ENCODE measurements around the gene DNMBP.
"Not testable (repeated sequence)": the region's sequence is repeated elsewhere in the genome, so short reads cannot be mapped to it uniquely, and the experiment has no call there.

Gene DNMBP

DNA sequence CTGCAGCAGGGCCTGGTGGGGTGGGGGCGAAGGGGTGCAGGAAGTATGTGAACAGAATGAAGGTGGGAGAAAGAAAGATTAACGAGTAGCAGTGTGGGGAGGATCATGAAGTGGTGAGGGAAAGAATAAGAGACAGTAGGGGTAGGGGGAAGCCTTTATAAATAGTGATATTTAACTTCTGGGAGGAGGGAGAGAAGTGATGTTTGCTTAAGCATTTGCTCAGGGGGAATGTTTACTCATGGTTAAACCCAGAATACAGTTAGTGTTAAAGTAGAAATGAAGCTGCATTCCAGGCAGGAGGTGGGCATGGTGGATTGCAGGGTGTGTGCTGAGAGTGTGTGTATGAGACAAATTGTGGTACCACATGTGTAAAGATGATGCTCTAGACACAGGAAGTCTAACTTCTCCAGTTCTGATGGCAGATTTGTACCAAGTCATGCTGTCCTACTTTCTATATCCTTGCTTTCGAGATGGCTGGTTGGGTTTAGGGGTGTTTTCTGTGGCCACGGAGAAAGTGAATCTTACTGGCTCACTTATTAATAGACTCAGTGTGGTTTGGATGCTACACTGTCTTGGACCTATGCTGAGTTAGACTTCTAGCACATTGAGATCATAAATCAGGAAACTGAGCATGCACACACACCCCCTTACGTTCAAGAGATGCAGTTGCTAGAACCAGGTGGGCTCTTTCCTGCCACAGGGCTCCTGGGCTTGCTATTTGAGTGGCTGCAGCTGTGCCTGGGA, 10.6 kb upstream of the DNMBP start:
- no peak for DNase-seq (ENCODE audit: low read depth in 2 of 2)

DNA sequence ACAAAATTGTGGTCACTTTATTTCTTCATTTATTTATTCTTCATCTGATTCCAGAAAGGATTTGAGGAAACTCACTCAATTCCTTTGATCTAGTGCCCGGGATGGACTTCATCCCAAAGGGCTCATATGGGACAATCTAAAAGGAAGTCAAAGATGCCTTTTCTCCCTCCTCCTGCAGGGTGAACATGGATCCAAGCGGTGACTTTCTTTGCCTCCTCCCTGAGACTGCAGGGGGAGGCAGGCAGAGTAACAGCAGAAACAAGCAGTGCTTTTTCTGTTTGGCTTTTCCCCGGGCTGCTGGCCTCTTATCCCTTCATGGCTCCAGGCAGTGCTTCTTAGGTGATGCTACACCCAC, 10.0 kb upstream of the DNMBP start:
- DNase-seq (ENCODE audit: low read depth in 2 of 2): no peak

DNA sequence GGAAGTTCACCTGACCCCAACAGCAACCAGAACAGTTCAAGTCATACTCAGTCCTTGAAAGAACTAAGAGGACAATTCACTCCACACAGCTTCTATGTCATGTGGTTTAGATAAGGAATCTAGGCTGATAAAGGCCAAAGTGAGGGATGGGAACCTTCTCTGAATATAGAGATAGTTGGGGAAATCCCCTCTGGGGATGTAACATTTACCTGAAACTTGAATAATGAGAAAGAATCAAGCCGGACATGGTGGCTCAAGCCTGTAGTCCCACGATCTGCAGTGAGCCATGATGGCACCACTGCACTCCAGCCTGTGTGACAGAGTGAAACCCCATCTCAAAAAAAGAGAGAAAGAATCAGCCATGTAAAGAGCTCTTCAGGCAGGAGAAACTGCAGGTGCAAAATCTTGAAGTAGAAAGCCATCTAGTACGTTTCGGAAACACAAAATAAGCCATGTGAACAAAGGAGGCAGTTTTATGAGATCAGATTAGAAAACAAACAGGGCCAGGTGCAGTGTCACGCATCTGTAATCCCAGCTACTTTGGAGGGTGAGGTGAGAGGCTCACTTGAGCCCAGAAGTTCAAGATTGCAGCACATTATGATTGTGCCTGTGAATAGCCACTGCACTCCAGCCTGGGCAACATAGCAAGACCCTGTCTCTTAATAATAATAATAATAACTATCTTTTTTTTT, 4.5 kb upstream of the DNMBP start:
- no peak for DNase-seq (ENCODE audit: low read depth in 2 of 2)

DNA sequence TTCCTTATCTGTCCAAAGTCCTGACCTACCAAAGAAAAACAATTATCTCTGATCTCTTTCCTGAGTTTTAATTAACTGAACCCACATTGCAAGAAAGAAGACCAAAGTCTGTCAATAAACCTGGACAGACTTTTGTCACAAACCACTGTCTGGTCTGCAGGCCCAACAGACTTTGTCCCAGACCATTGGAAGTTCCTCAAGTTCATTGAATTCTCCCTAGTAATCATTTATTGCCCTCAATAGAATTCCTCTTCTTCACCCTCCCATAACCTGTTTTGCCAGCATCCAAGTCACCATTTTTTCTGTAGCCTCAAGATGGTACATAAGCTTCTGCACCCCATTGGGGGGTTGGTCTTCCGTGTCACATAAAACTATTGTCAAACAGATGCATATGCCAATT, 3.9 kb upstream of the DNMBP start:
- DNase-seq (ENCODE audit: low read depth in 2 of 2): no peak

GRCh38 chr10:100011906-100012305, 2.2 kb upstream of the DNMBP start:
- DNase-seq (ENCODE audit: low read depth in 2 of 2): not testable (repeated sequence)

DNA sequence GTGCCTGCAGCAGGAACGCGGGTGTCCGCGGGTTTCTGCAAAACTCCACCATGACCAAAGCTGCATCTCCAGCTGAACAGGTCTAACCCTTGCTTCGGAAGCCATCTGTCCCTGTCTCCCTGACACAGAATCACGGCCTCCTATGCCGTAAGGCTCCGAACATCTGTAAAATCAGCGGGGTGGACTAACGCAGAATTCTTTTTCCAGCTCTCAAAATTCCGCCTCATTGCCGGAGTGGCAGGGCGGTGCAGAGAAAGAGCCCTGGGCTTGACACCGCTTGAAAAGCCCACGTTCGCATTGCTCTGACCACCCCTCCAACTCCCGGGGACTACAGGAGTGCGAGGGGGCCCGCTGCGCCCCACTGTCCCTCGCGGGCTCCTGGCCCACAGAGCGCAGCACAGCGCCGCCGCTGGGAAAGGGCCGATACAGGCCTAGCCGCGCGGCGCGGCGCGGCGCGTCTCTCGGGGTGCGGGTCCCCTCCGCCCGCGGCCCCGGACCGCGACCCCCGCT, 409 bp downstream of the DNMBP start:
- DNase-seq (ENCODE audit: low read depth in 2 of 2): peak in 1 of 2 donors; percentile 38

DNA sequence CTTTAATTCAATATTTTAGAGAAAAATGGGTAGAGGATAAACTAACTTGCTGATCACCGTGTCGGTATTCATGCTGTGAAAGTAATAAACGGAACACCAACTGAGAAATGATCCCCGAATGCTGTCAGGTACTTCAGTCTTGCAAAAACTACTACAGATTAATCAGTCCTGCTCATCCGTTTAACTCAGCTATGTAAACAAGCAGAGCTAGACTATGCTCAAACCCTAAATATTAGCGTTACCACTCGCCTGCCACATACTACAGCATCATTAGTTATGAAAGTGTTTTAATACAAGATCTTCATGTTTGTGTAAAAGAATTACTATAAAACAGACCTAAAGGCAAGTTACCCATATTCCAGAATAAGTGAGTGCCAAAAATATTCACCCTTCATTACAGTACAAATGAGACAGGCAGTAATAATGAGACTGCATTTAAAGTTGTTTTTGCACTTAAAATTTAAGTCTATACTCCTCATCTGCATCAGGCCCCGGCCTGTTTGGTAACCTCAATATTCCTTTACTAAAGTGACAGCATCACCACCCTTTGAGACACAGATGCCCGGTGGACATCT, 952 bp downstream of the DNMBP start:
- no peak for DNase-seq (ENCODE audit: low read depth in 2 of 2)

DNA sequence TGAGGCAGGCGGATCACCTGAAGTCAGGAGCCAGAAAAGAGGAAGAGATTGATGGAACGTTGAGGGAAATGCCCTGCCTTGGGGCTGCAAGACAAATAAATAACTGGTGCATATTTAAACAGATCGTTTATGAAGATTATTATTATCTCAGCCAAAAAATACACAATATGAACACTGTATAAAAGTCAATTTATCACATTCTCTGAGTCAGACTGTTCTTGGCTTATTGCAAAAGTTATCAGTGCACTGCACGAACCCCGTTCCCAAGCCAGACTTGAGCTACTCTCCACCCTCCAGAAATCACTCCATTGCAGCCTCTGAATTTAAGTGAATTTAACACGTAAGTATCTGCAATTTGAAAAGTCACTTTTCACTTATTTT, 1.6 kb downstream of the DNMBP start:
- DNase-seq (ENCODE audit: low read depth in 2 of 2): no peak

- DNase-seq (ENCODE audit: low read depth in 2 of 2): no peak
These were observed 2.3 kb downstream of the DNMBP start for GRCh38 chr10:100007231-100008141.

- no peak for DNase-seq (ENCODE audit: low read depth in 2 of 2)
These were observed 3.4 kb downstream of the DNMBP start for GRCh38 chr10:100006243-100006886.

GRCh38 chr10:100004805-100005510, 4.8 kb downstream of the DNMBP start:
- no peak for DNase-seq (ENCODE audit: low read depth in 2 of 2)

GRCh38 chr10:100000109-100000644, 9.6 kb downstream of the DNMBP start:
- DNase-seq (ENCODE audit: low read depth in 2 of 2): no peak

- DNase-seq (ENCODE audit: low read depth in 2 of 2): no peak
These were observed 10.2 kb downstream of the DNMBP start for GRCh38 chr10:99999319-100000108.

- no peak for DNase-seq (ENCODE audit: low read depth in 2 of 2)
These were observed 10.9 kb downstream of the DNMBP start for GRCh38 chr10:99998889-99999288.

DNA sequence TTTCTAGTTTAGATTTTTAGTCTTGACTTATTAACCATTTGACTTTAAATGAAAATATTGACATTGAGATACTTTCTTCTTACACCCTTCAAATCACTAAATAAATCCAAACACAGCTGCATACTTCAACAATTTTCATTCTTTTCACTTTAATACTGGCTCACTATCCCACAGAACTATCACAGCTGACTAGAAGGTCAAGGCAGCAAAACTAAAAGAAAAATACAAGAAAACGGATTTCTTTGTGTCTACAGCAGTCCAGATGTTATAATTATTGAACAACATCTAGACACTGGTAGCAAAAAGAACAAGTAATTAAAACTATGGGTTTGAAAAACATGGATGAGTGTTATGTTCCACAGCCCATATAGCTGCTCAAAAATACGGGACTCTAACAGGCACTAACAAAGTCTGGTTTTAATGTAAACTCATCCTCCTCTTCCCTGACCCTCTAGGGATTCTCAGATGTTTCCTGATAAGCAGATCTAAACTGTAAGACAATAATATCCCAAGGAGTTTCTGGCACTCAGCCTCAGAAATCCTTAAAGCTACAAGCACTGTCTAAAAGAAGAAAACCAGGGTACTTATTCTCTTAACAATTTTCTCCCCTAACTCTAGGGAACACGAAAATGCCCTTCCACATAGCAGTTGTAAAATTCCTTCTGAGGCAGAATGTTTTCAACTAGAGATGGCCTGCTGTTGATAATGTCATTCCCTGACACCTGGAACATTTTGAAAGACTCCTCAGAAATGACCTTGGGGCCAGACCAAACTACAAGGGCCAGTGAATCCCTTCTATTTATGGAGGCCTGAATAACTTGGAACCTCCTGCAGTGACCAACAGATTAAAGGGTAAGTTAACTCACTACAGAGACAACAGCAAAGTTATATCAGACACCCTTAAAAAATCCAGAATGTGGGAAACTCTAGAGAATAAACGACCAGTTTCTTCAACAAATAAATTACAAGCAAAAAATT, 12.8 kb downstream of the DNMBP start:
- DNase-seq (ENCODE audit: low read depth in 2 of 2): no peak

DNA sequence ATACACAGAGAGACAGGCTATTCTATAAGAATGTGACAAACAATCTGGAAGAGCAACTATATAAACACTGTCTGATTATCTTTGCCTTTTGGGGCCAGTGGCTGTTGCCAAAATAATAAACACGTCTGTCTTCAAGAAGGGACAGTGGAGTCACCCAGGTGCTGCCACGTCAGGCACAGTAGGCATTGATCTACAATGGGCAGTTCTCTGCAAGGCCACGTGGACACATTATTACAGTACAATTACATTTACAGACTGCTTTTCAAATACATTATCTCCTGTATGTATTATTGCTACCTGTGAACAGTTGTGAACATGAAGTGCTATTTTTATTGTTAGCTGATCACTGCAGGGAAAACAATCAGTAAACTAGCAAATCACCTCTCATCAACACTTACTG, 14.0 kb downstream of the DNMBP start:
- no peak for DNase-seq (ENCODE audit: low read depth in 2 of 2)

DNA sequence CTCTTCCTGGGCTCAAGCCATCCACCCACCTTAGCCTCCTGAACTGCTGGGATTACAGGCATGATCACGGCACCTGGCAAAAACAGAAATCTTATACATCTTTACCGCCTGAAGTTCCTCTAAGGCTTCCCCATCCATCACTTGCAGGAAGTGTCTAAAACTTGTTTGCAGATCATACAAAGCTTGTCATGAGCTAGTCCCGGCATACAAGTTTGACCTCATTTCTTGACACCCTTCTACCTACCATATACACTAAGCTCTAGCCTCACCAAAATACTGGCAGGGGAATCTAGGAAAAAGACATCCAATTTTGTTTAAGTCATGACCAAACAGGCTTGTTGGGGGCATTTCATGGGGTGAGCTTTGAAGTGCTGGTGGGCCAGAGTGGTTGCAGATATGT, 14.5 kb downstream of the DNMBP start:
- no peak for DNase-seq (ENCODE audit: low read depth in 2 of 2)

DNA sequence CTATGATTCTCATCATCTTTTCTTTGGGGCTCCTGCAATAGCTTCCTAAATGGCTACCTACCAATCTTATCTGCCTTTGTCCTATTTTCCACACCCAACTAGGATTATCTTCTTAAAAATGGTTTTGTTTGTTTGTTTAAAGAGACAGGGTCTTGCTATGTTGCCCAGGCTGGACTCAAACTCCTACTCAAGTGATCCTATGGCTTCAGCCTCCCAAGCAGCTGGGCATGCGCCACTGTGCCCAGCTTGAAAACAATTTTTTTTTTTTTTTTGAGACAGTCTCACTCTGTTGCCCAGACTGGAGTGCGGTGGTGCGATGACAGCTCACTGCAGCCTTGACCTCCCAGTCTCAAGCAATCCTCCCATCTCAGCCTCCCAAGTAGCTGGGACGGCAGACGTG, 14.9 kb downstream of the DNMBP start:
- no peak for DNase-seq (ENCODE audit: low read depth in 2 of 2)
